Measurements from ENCODE around the gene ANLN. TPM values are rescaled to one million over a fixed set of nuclear protein-coding genes. Genes with fewer than 3 reads are reported as not detected.

ANLN gene
- polyA plus RNA-seq, 3 donors = 0.12 to 1.1 (median 0.25) TPM

DNA sequence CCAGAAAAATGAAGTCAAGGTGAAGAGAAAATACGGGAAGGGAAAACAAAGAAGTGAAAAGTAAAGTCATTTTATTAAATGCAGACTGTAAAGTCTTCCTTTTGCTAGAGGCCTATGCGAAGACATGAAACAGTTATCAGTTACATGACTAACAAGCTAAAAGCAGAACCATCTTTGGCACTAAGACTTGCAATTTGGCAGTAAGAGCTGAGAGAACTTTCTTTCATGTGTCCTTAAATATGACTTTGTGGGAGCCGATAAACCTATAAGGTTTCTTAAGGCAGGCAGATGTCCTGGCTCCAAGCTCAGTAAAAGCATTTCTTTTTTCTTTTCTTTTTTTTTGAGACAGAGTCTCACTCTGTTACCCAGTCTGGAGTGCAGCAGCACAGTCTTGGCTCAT lies 10.4 kb downstream of the ANLN start:
- H3K27me3 ChIP-seq (ENCODE audit: control insufficient read depth in 2 of 2, insufficient read depth in 2 of 2, low read length in 2 of 2) = no peaks in the 10 kb centered on the region
- WGBS (ENCODE audit: insufficient coverage) = 42% methylated on average over 2 of the region's 3 CpGs

DNA sequence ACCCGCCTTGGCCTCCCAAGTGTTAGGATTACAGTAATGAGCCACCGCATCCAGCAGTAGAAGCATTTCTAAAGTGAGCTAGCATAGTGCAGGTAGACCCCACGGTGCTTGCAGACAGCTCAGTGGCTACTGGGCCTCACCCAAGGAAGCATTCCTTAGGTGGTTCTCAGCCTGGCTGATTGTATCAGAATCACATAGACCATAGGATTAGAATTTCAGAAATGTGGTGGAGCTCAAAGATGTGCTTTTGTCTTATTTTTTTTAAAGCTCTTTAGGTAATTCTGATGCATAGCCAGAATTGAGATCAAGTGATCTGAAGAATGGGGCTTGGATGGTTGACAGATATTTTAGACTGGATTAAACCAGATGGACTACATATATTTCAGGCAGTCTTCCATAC lies 10.9 kb downstream of the ANLN start:
- Histone ChIP-seq H4K20me1 (ENCODE audit: insufficient read depth, low read length) (no peaks in the 10 kb centered on the region), H3K4me3 (replicated peaks in 1 of 3; ENCODE audit: low read depth in 2 of 3, low read length in 3 of 3) (no peak overlapping the region), H3K4me2 (replicated peaks; ENCODE audit: extremely low read depth, low read length, poor library complexity, severe bottlenecking) (no peak overlapping the region), H3K27me3 (ENCODE audit: control insufficient read depth in 2 of 2, insufficient read depth in 2 of 2, low read length in 2 of 2) (no peaks in the 10 kb centered on the region), H3K36me3 (replicated peaks in 1 of 2; ENCODE audit: control insufficient read depth in 1 of 2, insufficient read depth in 2 of 2, low read length in 2 of 2) (peaks cover 11 to 60% of the 10 kb centered on the region in 2 donors), H3K9me3 (replicated peaks in 1 of 2; ENCODE audit: control insufficient read depth in 1 of 2, insufficient read depth in 1 of 2, low read length in 2 of 2) (no peaks in the 10 kb centered on the region), H2AFZ (ENCODE audit: insufficient read depth, low read depth, low read length, poor library complexity, severe bottlenecking) (no peak overlapping the region), H3K9ac (ENCODE audit: insufficient read depth, low read length, poor library complexity, severe bottlenecking) (no peak overlapping the region), H3K4me1 (ENCODE audit: control insufficient read depth in 1 of 2, insufficient read depth in 2 of 2, low read length in 2 of 2) (no peaks in the 10 kb centered on the region), H3K79me2 (ENCODE audit: insufficient read depth, low read length) (peaks cover 92% of the 10 kb centered on the region), H3K27ac (ENCODE audit: low read depth in 1 of 2, low read length in 2 of 2) (peak overlapping the region in 1 of 2 donors; percentile 57)
- H3K27ac Mint-ChIP-seq = peak overlapping the region in 4 of 7 donors; percentile 3 to 85 (median 64)
- H3K4me3 Mint-ChIP-seq = no peak overlapping the region
- peaks cover 0 to 2% (median 0%) of the 10 kb centered on the region in 3 donors for H3K27me3 Mint-ChIP-seq (ENCODE audit: low read depth in 3 of 3)
- intact Hi-C loops (cut with micrococcal nuclease) = no loop called here
- TF ChIP-seq, protein P1, sequence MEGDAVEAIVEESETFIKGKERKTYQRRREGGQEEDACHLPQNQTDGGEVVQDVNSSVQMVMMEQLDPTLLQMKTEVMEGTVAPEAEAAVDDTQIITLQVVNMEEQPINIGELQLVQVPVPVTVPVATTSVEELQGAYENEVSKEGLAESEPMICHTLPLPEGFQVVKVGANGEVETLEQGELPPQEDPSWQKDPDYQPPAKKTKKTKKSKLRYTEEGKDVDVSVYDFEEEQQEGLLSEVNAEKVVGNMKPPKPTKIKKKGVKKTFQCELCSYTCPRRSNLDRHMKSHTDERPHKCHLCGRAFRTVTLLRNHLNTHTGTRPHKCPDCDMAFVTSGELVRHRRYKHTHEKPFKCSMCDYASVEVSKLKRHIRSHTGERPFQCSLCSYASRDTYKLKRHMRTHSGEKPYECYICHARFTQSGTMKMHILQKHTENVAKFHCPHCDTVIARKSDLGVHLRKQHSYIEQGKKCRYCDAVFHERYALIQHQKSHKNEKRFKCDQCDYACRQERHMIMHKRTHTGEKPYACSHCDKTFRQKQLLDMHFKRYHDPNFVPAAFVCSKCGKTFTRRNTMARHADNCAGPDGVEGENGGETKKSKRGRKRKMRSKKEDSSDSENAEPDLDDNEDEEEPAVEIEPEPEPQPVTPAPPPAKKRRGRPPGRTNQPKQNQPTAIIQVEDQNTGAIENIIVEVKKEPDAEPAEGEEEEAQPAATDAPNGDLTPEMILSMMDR (IDR thresholded peaks at IDR 0.05) = no peak
- H3K9me3 Mint-ChIP-seq = peaks cover 0 to 1% (median 0%) of the 10 kb centered on the region in 7 donors
- 95% methylated on average over 3 of the region's 3 CpGs for WGBS (ENCODE audit: insufficient coverage)
- peaks cover 17% of the 10 kb centered on the region for H3K4me1 Mint-ChIP-seq
- H3K36me3 Mint-ChIP-seq = peaks cover 25 to 59% of the 10 kb centered on the region in 2 donors
- no peak for DNase-seq

More for the DNA sequence above, 10.4 kb downstream of the ANLN start:
- peaks cover 0 to 2% (median 0%) of the 10 kb centered on the region in 3 donors for H3K27me3 Mint-ChIP-seq (ENCODE audit: low read depth in 3 of 3)
- peaks cover 11 to 54% of the 10 kb centered on the region in 2 donors for H3K36me3 ChIP-seq (replicated peaks in 1 of 2; ENCODE audit: control insufficient read depth in 1 of 2, insufficient read depth in 2 of 2, low read length in 2 of 2)
- peaks cover 25 to 56% of the 10 kb centered on the region in 2 donors for H3K36me3 Mint-ChIP-seq
- H4K20me1 ChIP-seq (ENCODE audit: insufficient read depth, low read length) = no peaks in the 10 kb centered on the region
- H2AFZ ChIP-seq (ENCODE audit: insufficient read depth, low read depth, low read length, poor library complexity, severe bottlenecking) = peak overlapping the region; percentile 6
- H3K27ac Mint-ChIP-seq = peak overlapping the region in 4 of 7 donors; percentile 34 to 87 (median 78)
- peak overlapping the region in 1 of 2 donors; percentile 57 for H3K27ac ChIP-seq (ENCODE audit: low read depth in 1 of 2, low read length in 2 of 2)
- TF ChIP-seq, protein P1 (IDR thresholded peaks at IDR 0.05) = no peak
- peak in 2 of 3 donors; percentile 27 to 32 for DNase-seq
- H3K4me1 Mint-ChIP-seq = peaks cover 23% of the 10 kb centered on the region
- H3K9ac ChIP-seq (ENCODE audit: insufficient read depth, low read length, poor library complexity, severe bottlenecking) = no peak overlapping the region
- H3K9me3 ChIP-seq (replicated peaks in 1 of 2; ENCODE audit: control insufficient read depth in 1 of 2, insufficient read depth in 1 of 2, low read length in 2 of 2) = no peaks in the 10 kb centered on the region
- intact Hi-C loops (cut with micrococcal nuclease) = no loop called here
- peaks cover 0 to 4% (median 0%) of the 10 kb centered on the region in 7 donors for H3K9me3 Mint-ChIP-seq
- no peak overlapping the region for H3K4me3 ChIP-seq (replicated peaks in 1 of 3; ENCODE audit: low read depth in 2 of 3, low read length in 3 of 3)
- H3K4me1 ChIP-seq (ENCODE audit: control insufficient read depth in 1 of 2, insufficient read depth in 2 of 2, low read length in 2 of 2) = no peaks in the 10 kb centered on the region
- H3K4me3 Mint-ChIP-seq = no peak overlapping the region
- peaks cover 92% of the 10 kb centered on the region for H3K79me2 ChIP-seq (ENCODE audit: insufficient read depth, low read length)
- H3K4me2 ChIP-seq (replicated peaks; ENCODE audit: extremely low read depth, low read length, poor library complexity, severe bottlenecking) = no peak overlapping the region

All from CD14-positive monocyte (primary cell).